HepG2 (cell line): ENCODE measurements around the gene GNG7. TPM values are rescaled to one million over a fixed set of nuclear protein-coding genes. Genes with fewer than 3 reads are reported as not detected.
A peak's percentile ranks its signal among the peaks of the same experiment; 100 is the strongest.

Source experiments
- GABPA ChIP-seq, 2 experiments: IDR thresholded peaks; 2 replicates each; pipeline ENCODE4 v1.6.1; 2011 to 2016; ENCODE audit warnings: low read depth in 2 of 2, low read length in 1 of 2, missing biosample characterization in 1 of 2, missing genetic modification characterization in 1 of 2
- HNRNPUL1 ChIP-seq: fragments of 200-400 bp; formaldehyde crosslinking; IDR thresholded peaks from 2 replicates; pipeline ENCODE4 v1.6.1; 2017; ENCODE audit warnings: low read depth, mild to moderate bottlenecking, low read length, moderate library complexity
- IRX3 ChIP-seq: sonication (generic); formaldehyde crosslinking; IDR thresholded peaks from 2 replicates; pipeline ENCODE4 v1.8.1; 2023; ENCODE audit warnings: mild to moderate bottlenecking, low read depth, missing genetic modification reagents, borderline replicate concordance
- NCOR1 ChIP-seq: fragments of 200-600 bp; sonication (generic); IDR thresholded peaks from 2 replicates; pipeline ENCODE4 v1.7.0; 2017; ENCODE audit warnings: antibody characterized with exemption, low read length, borderline replicate concordance
- ZBTB38 ChIP-seq: sonication (generic); formaldehyde crosslinking; IDR thresholded peaks from 2 replicates; pipeline ENCODE4 v1.5.1; 2020; ENCODE audit warnings: mild to moderate bottlenecking, missing genetic modification reagents
- ZFY ChIP-seq: sonication (generic); formaldehyde crosslinking; IDR thresholded peaks from 2 replicates; pipeline ENCODE4 v1.4.0; 2020; ENCODE audit warnings: missing genetic modification reagents
- ZNF446 ChIP-seq: sonication (generic); formaldehyde crosslinking; IDR thresholded peaks from 2 replicates; pipeline ENCODE4 v1.5.0; 2020; ENCODE audit warnings: mild to moderate bottlenecking, missing genetic modification reagents
- ZNF883 ChIP-seq: sonication (generic); formaldehyde crosslinking; IDR thresholded peaks from 2 replicates; pipeline ENCODE4 v1.5.1; 2020; ENCODE audit warnings: mild to moderate bottlenecking, missing genetic modification reagents; ENCODE audit errors: not compliant biosample characterization
- ZSCAN25 ChIP-seq: sonication (generic); formaldehyde crosslinking; IDR thresholded peaks from 2 replicates; pipeline ENCODE4 v1.8.0; 2022; ENCODE audit warnings: mild to moderate bottlenecking, missing genetic modification reagents
- polyA plus RNA-seq, 8 experiments: library from polyadenylated mRNA; depleted of rRNA in 3 of 8; stranded (reverse) in 7 of 8; unstranded in 1 of 8; fragments of >200 nt; fragmentation: Illumina TruSeq in 4 of 8; extraction: Trizol in 4 of 8; gene quantifications; 2 replicates each; pipeline versions ENCODE4 v1.2.1 to v1.2.3, GENCODE V29; 2011 to 2016; ENCODE audit warnings: low read depth in 4 of 8, missing spikeins in 1 of 8, mixed read lengths in 1 of 8; ENCODE audit not compliant: insufficient read depth in 1 of 8
- total RNA-seq, 5 experiments: library from RNA; depleted of rRNA; stranded (reverse); fragments of >200 nt; fragmentation: Illumina TruSeq; extraction: Trizol; gene quantifications; 2 replicates each; pipeline ENCODE4 v1.2.3, GENCODE V29; 2016; ENCODE audit warnings: low read depth in 1 of 5
- TF ChIP-seq, protein P1 (sequence below): sonication (generic); formaldehyde crosslinking; conservative IDR thresholded peaks from 2 replicates; pipeline ENCODE4 v1.8.0; 2022; ENCODE audit warnings: mild to moderate bottlenecking, moderate library complexity, missing genetic modification reagents
- TF ChIP-seq, protein P2 (sequence below): IDR thresholded peaks from 2 replicates; pipeline ENCODE4 v1.6.1; 2016; ENCODE audit warnings: missing compliant biosample characterization, missing genetic modification reagents, borderline replicate concordance
- TF ChIP-seq, protein P3 (sequence below), 2 experiments: IDR thresholded peaks; 2 replicates each; pipeline ENCODE4 v1.6.1; 2011 to 2012; ENCODE audit warnings: low read length in 2 of 2, borderline replicate concordance in 1 of 2, low read depth in 1 of 2, mild to moderate bottlenecking in 1 of 2, moderate library complexity in 1 of 2

Gene GNG7
- total and polyA plus RNA-seq, 2 of the 13 experiments (the other 11 are each of a cell fraction or from before 2014, with no cell fraction given), result 1.4 to 3.3 TPM

DNA sequence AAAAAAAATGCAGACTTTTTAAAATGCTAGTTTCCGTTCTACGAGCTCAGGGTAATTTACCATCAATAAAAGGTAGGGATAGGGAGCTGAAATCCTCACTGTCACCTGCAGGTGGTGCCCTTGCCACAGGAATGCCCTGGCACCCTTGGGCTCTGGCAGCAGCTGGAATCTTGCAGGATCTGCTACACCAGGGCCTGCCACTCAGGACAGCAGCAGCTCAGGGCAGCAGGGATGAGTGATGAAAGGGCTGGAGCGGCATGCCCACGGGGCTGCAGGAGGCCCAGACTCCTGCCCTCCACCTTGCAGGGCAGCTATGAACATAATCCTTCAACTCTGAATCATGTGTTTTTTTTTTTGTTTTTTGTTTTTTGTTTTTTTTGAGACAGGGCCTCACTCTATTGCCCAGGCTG lies 54.0 kb downstream of the GNG7 start (continued):
- TF ChIP-seq, protein P1, sequence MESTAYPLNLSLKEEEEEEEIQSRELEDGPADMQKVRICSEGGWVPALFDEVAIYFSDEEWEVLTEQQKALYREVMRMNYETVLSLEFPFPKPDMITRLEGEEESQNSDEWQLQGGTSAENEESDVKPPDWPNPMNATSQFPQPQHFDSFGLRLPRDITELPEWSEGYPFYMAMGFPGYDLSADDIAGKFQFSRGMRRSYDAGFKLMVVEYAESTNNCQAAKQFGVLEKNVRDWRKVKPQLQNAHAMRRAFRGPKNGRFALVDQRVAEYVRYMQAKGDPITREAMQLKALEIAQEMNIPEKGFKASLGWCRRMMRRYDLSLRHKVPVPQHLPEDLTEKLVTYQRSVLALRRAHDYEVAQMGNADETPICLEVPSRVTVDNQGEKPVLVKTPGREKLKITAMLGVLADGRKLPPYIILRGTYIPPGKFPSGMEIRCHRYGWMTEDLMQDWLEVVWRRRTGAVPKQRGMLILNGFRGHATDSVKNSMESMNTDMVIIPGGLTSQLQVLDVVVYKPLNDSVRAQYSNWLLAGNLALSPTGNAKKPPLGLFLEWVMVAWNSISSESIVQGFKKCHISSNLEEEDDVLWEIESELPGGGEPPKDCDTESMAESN (CRISPR knock-in tag), result peak; percentile 47; the same call in 1 of the 2 replicates
- TF ChIP-seq ZSCAN25 (CRISPR knock-in tag) (no peak), GABPA (IDR thresholded peaks at IDR 0.05; ENCODE audit: low read depth, low read length) (no peak), GABPA (CRISPR knock-in tag; IDR thresholded peaks at IDR 0.05; ENCODE audit: low read depth) (no peak), ZFY (CRISPR knock-in tag) (peak; percentile 27; the same call in 1 of the 2 replicates), ZBTB38 (peak; percentile 65; the same call in 1 of the 2 replicates), IRX3 (CRISPR knock-in tag) (no peak), HNRNPUL1 (no peak), ZNF446 (no peak), NCOR1 (no peak), ZNF883 (CRISPR knock-in tag) (no peak)
- TF ChIP-seq, protein P2, sequence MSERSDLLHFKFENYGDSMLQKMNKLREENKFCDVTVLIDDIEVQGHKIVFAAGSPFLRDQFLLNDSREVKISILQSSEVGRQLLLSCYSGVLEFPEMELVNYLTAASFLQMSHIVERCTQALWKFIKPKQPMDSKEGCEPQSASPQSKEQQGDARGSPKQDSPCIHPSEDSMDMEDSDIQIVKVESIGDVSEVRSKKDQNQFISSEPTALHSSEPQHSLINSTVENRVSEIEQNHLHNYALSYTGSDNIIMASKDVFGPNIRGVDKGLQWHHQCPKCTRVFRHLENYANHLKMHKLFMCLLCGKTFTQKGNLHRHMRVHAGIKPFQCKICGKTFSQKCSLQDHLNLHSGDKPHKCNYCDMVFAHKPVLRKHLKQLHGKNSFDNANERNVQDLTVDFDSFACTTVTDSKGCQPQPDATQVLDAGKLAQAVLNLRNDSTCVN, result no peak
- TF ChIP-seq, protein P3, sequence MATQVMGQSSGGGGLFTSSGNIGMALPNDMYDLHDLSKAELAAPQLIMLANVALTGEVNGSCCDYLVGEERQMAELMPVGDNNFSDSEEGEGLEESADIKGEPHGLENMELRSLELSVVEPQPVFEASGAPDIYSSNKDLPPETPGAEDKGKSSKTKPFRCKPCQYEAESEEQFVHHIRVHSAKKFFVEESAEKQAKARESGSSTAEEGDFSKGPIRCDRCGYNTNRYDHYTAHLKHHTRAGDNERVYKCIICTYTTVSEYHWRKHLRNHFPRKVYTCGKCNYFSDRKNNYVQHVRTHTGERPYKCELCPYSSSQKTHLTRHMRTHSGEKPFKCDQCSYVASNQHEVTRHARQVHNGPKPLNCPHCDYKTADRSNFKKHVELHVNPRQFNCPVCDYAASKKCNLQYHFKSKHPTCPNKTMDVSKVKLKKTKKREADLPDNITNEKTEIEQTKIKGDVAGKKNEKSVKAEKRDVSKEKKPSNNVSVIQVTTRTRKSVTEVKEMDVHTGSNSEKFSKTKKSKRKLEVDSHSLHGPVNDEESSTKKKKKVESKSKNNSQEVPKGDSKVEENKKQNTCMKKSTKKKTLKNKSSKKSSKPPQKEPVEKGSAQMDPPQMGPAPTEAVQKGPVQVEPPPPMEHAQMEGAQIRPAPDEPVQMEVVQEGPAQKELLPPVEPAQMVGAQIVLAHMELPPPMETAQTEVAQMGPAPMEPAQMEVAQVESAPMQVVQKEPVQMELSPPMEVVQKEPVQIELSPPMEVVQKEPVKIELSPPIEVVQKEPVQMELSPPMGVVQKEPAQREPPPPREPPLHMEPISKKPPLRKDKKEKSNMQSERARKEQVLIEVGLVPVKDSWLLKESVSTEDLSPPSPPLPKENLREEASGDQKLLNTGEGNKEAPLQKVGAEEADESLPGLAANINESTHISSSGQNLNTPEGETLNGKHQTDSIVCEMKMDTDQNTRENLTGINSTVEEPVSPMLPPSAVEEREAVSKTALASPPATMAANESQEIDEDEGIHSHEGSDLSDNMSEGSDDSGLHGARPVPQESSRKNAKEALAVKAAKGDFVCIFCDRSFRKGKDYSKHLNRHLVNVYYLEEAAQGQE (IDR thresholded peaks at IDR 0.05; ENCODE audit: borderline replicate concordance in 1 of 2, low read depth in 1 of 2, low read length in 2 of 2), result no peak
- TF ChIP-seq, all 625 proteins: peak for 67
